Endothelial cell of umbilical vein (primary cell): ENCODE measurements around the gene APOBEC4.
A peak's percentile ranks its signal among the peaks of the same experiment; 100 is the strongest.

Source experiments
- EZH2 ChIP-seq: IDR thresholded peaks from 2 replicates; pipeline ENCODE4 v1.6.1; 2012; ENCODE audit warnings: borderline replicate concordance, low read depth, mild to moderate bottlenecking, moderate library complexity, low read length, inconsistent platforms; ENCODE audit not compliant: severe bottlenecking
- JUN ChIP-seq: IDR thresholded peaks from 2 replicates; pipeline ENCODE4 v1.6.1; 2011; ENCODE audit warnings: borderline replicate concordance, low read depth; ENCODE audit not compliant: insufficient read length, insufficient read depth
- POLR2A ChIP-seq: IDR thresholded peaks from 2 replicates; pipeline ENCODE4 v1.6.1; 2012; ENCODE audit warnings: low read depth, mild to moderate bottlenecking, control low read depth, low read length
- TF ChIP-seq, protein P1 (sequence below), 2 donors: IDR thresholded peaks; 1 replicate in 1 of 2; 2 replicates in 1 of 2; pipeline ENCODE4 v1.5.1; 2011; ENCODE audit warnings: low read length in 2 of 2, mild to moderate bottlenecking in 2 of 2, moderate library complexity in 2 of 2, control low read depth in 1 of 2, inconsistent platforms in 1 of 2, low read depth in 1 of 2; ENCODE audit not compliant: insufficient read depth in 1 of 2; ENCODE audit errors: extremely low read depth in 1 of 2

DNA sequence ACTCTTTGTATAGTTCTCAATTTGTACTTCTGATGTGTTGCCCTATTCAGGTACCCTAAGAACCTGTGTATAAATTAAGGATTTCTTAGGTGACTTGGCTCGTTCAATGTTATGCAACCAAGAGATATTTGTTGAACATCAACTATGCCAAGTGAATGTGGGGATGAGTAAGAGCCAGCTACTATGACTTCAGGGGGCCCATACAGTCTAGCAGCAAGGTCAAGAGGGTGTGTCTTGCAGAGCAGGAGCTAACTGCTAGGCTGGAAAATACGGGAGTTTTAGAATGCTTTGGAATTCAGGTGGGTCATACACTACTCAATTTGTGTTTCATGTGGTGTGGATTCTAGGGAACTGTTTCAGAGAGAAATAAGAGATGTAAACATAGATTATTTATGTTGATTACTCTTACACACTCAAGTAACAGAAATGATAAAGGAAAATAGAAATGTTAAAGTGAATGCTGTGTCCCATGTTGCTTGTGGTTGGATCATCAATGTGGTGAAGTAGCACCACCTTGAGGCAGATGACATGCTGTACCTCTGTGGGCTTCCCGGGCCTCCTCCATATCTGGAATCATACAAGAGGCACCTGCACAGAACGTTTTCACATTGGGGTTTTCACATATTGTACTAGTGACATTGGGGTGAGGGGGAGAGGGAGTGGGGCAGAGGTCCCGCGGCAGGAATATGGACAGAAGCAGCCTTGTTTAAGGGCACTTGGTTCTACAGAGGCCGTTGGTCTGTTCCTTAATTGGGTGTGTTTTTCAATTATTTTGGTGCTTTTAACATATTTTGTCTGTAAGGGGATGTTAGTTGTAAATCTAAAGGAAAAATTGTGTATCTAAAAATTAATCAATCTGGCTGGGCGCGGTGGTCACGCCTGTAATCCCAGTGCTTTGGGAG lies 30.0 kb downstream of the APOBEC4 start:
- TF ChIP-seq EZH2 (no peak), JUN (no peak), POLR2A (no peak)
- TF ChIP-seq, protein P1, sequence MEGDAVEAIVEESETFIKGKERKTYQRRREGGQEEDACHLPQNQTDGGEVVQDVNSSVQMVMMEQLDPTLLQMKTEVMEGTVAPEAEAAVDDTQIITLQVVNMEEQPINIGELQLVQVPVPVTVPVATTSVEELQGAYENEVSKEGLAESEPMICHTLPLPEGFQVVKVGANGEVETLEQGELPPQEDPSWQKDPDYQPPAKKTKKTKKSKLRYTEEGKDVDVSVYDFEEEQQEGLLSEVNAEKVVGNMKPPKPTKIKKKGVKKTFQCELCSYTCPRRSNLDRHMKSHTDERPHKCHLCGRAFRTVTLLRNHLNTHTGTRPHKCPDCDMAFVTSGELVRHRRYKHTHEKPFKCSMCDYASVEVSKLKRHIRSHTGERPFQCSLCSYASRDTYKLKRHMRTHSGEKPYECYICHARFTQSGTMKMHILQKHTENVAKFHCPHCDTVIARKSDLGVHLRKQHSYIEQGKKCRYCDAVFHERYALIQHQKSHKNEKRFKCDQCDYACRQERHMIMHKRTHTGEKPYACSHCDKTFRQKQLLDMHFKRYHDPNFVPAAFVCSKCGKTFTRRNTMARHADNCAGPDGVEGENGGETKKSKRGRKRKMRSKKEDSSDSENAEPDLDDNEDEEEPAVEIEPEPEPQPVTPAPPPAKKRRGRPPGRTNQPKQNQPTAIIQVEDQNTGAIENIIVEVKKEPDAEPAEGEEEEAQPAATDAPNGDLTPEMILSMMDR (IDR thresholded peaks at IDR 0.05; ENCODE audit: extremely low read depth in 1 of 2, insufficient read depth in 1 of 2, low read depth in 1 of 2, low read length in 2 of 2): peak; percentile 34 to 45
